Hepatocyte (in vitro differentiated cells): ENCODE results near the gene CDC42SE2. TPM values are rescaled to one million over a fixed set of nuclear protein-coding genes. Genes with fewer than 3 reads are reported as not detected.
A peak's percentile ranks its signal among the peaks of the same experiment; 100 is the strongest.

Source experiments
- DNase-seq: peaks from one replicate; pipeline ENCODE4 v3.0.0-alpha.2; 2016; ENCODE audit warnings: low spot score
- H2AFZ ChIP-seq: fragments of 200-600 bp; sonication (generic); 2 replicates; pipeline ENCODE4 v1.6.0; 2016; ENCODE audit warnings: antibody characterized with exemption, mild to moderate bottlenecking
- H3K27ac ChIP-seq: fragments of 200-600 bp; sonication (generic); 2 replicates; pipeline ENCODE4 v1.5.1; 2016; ENCODE audit warnings: mild to moderate bottlenecking
- H3K27me3 ChIP-seq: fragments of 200-600 bp; sonication (generic); 2 replicates; pipeline ENCODE4 v1.6.1; 2016
- H3K36me3 ChIP-seq: fragments of 200-600 bp; sonication (generic); replicated peaks from 2 replicates; pipeline ENCODE4 v1.5.1; 2016; ENCODE audit warnings: low read depth; ENCODE audit not compliant: insufficient read depth
- H3K4me1 ChIP-seq: fragments of 200-600 bp; sonication (generic); 2 replicates; pipeline ENCODE4 v1.5.1; 2016; ENCODE audit warnings: mild to moderate bottlenecking, moderate library complexity; ENCODE audit not compliant: insufficient read depth
- H3K4me2 ChIP-seq: fragments of 200-600 bp; sonication (generic); 2 replicates; pipeline ENCODE4 v1.6.0; 2016
- H3K4me3 ChIP-seq: fragments of 200-600 bp; sonication (generic); 2 replicates; pipeline ENCODE4 v1.5.1; 2016; ENCODE audit warnings: mild to moderate bottlenecking
- H3K79me2 ChIP-seq: fragments of 200-600 bp; sonication (generic); 2 replicates; pipeline ENCODE4 v1.6.0; 2017; ENCODE audit warnings: mild to moderate bottlenecking
- H3K9me2 ChIP-seq: fragments of 200-600 bp; sonication (generic); replicated peaks from 2 replicates; pipeline ENCODE4 v1.6.0; 2017; ENCODE audit warnings: mild to moderate bottlenecking; ENCODE audit not compliant: insufficient read depth
- H3K9me3 ChIP-seq: fragments of 200-600 bp; sonication (generic); 2 replicates; pipeline ENCODE4 v1.5.1; 2016; ENCODE audit warnings: low read depth, mild to moderate bottlenecking
- H4K20me1 ChIP-seq: fragments of 200-600 bp; sonication (generic); 2 replicates; pipeline ENCODE4 v1.6.0; 2016; ENCODE audit warnings: mild to moderate bottlenecking; ENCODE audit not compliant: insufficient read depth, poor library complexity, severe bottlenecking
- CTCF ChIP-seq: fragments of 200-600 bp; sonication (generic); IDR thresholded peaks from 2 replicates; pipeline ENCODE4 v1.5.1; 2016; ENCODE audit warnings: antibody characterized with exemption, mild to moderate bottlenecking; ENCODE audit not compliant: poor library complexity
- EZH2 ChIP-seq: fragments of 200-600 bp; sonication (generic); IDR thresholded peaks from 2 replicates; pipeline ENCODE4 v1.6.1; 2016; ENCODE audit warnings: antibody characterized with exemption, mild to moderate bottlenecking, borderline replicate concordance
- EZH2phosphoT487 ChIP-seq: fragments of 200-600 bp; sonication (generic); IDR thresholded peaks from one replicate; pipeline ENCODE4 v1.6.1; 2018; ENCODE audit warnings: antibody characterized with exemption, mild to moderate bottlenecking, low read depth, moderate library complexity; ENCODE audit not compliant: unreplicated experiment, severe bottlenecking
- WGBS: methylation state at CpG from one replicate; pipeline ENCODE4 v1.1.6; 2016; ENCODE audit warnings: low lambda C conversion rate; ENCODE audit errors: missing lambda C conversion rate; 5-methylcytosine and 5-hydroxymethylcytosine counted together
- polyA plus RNA-seq: library from polyadenylated mRNA; unstranded; fragments of >200 nt; fragmentation: Nextera tagmentation; extraction: Ambion mirVana; gene quantifications from 2 replicates; pipeline ENCODE4 v1.2.1, GENCODE V29; 2016
- total RNA-seq: library from RNA; depleted of rRNA; stranded (reverse); fragments of >200 nt; gene quantifications from 2 replicates; pipeline ENCODE4 v1.2.3, GENCODE V29; 2014

Gene CDC42SE2
- total and polyA plus RNA-seq, 2 experiments from 2014 or later = 27.2 to 51.5 TPM

- Histone ChIP-seq H3K9me2 (no peaks in the 10 kb centered on the region), H3K27me3 (no peaks in the 10 kb centered on the region), H3K79me2 (peaks cover 30% of the 10 kb centered on the region), H3K27ac (no peak overlapping the region), H2AFZ (no peak overlapping the region), H3K4me2 (no peak overlapping the region), H3K4me1 (peaks cover 12% of the 10 kb centered on the region), H3K9me3 (no peaks in the 10 kb centered on the region), H3K4me3 (no peak overlapping the region), H4K20me1 (no peaks in the 10 kb centered on the region), H3K36me3 (no peaks in the 10 kb centered on the region)
- TF ChIP-seq EZH2phosphoT487 (no peak), EZH2 (no peak), CTCF (peak; percentile 42)
- peak; percentile 59 for DNase-seq
- 71% methylated on average over 3 of the region's 3 CpGs for WGBS
These were observed 118.8 kb downstream of the CDC42SE2 start for GRCh38 chr5:131382407-131383395.

GRCh38 chr5:131384173-131384572 is 120.3 kb downstream of the CDC42SE2 start:
- Histone ChIP-seq H3K9me2 (no peaks in the 10 kb centered on the region), H3K27ac (no peak overlapping the region), H4K20me1 (no peaks in the 10 kb centered on the region), H3K4me3 (no peak overlapping the region), H3K4me2 (no peak overlapping the region), H3K9me3 (no peaks in the 10 kb centered on the region), H3K27me3 (no peaks in the 10 kb centered on the region), H3K79me2 (peaks cover 25% of the 10 kb centered on the region), H3K36me3 (no peaks in the 10 kb centered on the region), H2AFZ (no peak overlapping the region), H3K4me1 (peaks cover 6% of the 10 kb centered on the region)
- 69% methylated on average over 6 of the region's 6 CpGs for WGBS
- DNase-seq = no peak
- TF ChIP-seq EZH2 = no peak
- no peak for TF ChIP-seq CTCF
- TF ChIP-seq EZH2phosphoT487 = no peak

- H3K4me3 ChIP-seq = no peak overlapping the region
- 92% methylated on average over 3 of the region's 3 CpGs for WGBS
- TF ChIP-seq EZH2 (no peak), CTCF (no peak), EZH2phosphoT487 (no peak)
- no peaks in the 10 kb centered on the region for H3K27me3 ChIP-seq
- no peaks in the 10 kb centered on the region for H3K36me3 ChIP-seq
- H3K4me1 ChIP-seq = peaks cover 6% of the 10 kb centered on the region
- H3K79me2 ChIP-seq = peaks cover 25% of the 10 kb centered on the region
- no peaks in the 10 kb centered on the region for H3K9me3 ChIP-seq
- no peaks in the 10 kb centered on the region for H4K20me1 ChIP-seq
- H3K4me2 ChIP-seq = no peak overlapping the region
- no peaks in the 10 kb centered on the region for H3K9me2 ChIP-seq
- H3K27ac ChIP-seq = no peak overlapping the region
- DNase-seq = no peak
- no peak overlapping the region for H2AFZ ChIP-seq
These were observed 120.9 kb downstream of the CDC42SE2 start for GRCh38 chr5:131384616-131385214.
